Measurements from ENCODE around the gene ST6GALNAC2.
"Not testable (repeated sequence)": the region's sequence is repeated elsewhere in the genome, so short reads cannot be mapped to it uniquely, and the experiment has no call there.

The ST6GALNAC2 gene

DNA sequence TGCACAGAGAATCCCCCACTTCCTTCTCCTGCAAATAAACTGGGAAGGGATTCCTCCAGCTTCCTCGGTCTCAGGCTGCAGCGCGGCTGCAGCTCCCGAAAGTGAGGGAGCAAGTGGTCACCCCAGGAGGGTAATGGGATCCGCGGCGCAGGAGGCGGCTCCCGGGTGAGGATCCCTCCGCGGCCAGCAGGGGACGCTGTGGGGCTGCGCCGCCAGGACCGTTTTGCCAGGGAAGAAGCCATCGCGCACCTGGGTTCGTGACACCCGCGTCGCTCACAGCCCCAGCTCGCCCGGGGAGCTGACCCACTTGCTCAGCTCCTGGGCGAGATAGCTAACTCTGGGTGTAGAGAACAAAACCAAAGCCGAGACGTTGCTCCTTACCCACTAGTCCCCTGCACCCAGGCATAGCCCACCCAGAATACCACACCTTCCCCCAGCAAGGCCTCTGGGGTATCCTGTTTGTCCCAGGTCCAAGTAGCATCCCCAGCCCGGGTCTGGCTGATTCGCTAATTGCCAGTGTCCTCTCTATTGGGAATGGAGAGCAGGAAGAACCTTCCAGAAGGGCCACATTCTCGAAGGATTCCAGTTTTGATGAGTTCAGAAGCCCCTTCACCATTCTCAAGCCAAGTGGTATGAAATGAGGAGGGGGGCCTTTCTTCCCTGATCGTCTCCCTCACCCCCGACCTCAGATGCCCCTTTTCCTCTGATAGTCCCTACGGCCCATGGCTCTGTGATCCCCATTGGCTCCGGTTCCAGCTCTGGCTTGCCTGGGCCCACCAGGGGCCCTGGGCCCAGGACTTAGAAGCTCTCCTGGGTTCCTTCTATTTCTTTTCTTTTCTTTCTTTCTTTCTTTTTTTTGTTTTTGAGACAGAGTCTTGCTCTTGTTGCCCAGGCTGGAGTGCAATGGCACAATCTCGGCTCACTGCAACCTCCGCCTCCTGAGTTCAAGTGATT, 62.3 kb downstream of the ST6GALNAC2 start (continued):
- TF ChIP-seq SCRT1 (tag by site-specific recombination; IDR thresholded peaks at IDR 0.05; ENCODE audit: borderline replicate concordance) (no peak), RBAK (tag by site-specific recombination; IDR thresholded peaks at IDR 0.05) (no peak), SP2 (tag by site-specific recombination; IDR thresholded peaks at IDR 0.05) (no peak), ZNF16 (tag by site-specific recombination; IDR thresholded peaks at IDR 0.05; ENCODE audit: low read depth) (no peak), TCF7L2 (IDR thresholded peaks at IDR 0.05; ENCODE audit: borderline replicate concordance, low read depth, low read length) (no peak), MEIS1 (CRISPR knock-in tag; IDR thresholded peaks at IDR 0.05; ENCODE audit: borderline replicate concordance) (no peak), YY1 (tag by site-specific recombination; IDR thresholded peaks at IDR 0.05) (0 out of 2 replicates have a peak, but pooled peaks have one; percentile 32), ZNF423 (tag by site-specific recombination; IDR thresholded peaks at IDR 0.05) (no peak), KLF8 (tag by site-specific recombination; IDR thresholded peaks at IDR 0.05) (peak; percentile 54; the same call in 1 of the 2 replicates), ZNF664 (tag by site-specific recombination; IDR thresholded peaks at IDR 0.05) (no peak), ZNF600 (tag by site-specific recombination; IDR thresholded peaks at IDR 0.05) (peak; percentile 86), ZNF624 (tag by site-specific recombination; IDR thresholded peaks at IDR 0.05) (no peak), ZBTB49 (tag by site-specific recombination; IDR thresholded peaks at IDR 0.05; ENCODE audit: low read depth) (no peak), ZNF645 (tag by site-specific recombination; IDR thresholded peaks at IDR 0.05) (no peak), KLF1 (tag by site-specific recombination; IDR thresholded peaks at IDR 0.05) (no peak), ZNF692 (tag by site-specific recombination; IDR thresholded peaks at IDR 0.05) (no peak), ZNF488 (tag by site-specific recombination; IDR thresholded peaks at IDR 0.05) (no peak), ZNF341 (tag by site-specific recombination; IDR thresholded peaks at IDR 0.05; ENCODE audit: low read depth) (no peak), ZNF660 (tag by site-specific recombination; IDR thresholded peaks at IDR 0.05) (no peak), ZNF791 (tag by site-specific recombination; IDR thresholded peaks at IDR 0.05) (no peak), BCL11B (tag by site-specific recombination; IDR thresholded peaks at IDR 0.05; ENCODE audit: low read depth) (0 out of 2 replicates have a peak, but pooled peaks have one; percentile 43), ZFP37 (tag by site-specific recombination; IDR thresholded peaks at IDR 0.05) (no peak), ZNF558 (tag by site-specific recombination; IDR thresholded peaks at IDR 0.05) (no peak)
- TF ChIP-seq, protein P1, sequence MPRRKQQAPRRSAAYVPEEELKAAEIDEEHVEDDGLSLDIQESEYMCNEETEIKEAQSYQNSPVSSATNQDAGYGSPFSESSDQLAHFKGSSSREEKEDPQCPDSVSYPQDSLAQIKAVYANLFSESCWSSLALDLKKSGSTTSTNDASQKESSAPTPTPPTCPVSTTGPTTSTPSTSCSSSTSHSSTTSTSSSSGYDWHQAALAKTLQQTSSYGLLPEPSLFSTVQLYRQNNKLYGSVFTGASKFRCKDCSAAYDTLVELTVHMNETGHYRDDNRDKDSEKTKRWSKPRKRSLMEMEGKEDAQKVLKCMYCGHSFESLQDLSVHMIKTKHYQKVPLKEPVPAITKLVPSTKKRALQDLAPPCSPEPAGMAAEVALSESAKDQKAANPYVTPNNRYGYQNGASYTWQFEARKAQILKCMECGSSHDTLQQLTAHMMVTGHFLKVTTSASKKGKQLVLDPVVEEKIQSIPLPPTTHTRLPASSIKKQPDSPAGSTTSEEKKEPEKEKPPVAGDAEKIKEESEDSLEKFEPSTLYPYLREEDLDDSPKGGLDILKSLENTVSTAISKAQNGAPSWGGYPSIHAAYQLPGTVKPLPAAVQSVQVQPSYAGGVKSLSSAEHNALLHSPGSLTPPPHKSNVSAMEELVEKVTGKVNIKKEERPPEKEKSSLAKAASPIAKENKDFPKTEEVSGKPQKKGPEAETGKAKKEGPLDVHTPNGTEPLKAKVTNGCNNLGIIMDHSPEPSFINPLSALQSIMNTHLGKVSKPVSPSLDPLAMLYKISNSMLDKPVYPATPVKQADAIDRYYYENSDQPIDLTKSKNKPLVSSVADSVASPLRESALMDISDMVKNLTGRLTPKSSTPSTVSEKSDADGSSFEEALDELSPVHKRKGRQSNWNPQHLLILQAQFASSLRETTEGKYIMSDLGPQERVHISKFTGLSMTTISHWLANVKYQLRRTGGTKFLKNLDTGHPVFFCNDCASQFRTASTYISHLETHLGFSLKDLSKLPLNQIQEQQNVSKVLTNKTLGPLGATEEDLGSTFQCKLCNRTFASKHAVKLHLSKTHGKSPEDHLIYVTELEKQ (tag by site-specific recombination; IDR thresholded peaks at IDR 0.05; ENCODE audit: borderline replicate concordance), result no peak
- TF ChIP-seq, protein P2, sequence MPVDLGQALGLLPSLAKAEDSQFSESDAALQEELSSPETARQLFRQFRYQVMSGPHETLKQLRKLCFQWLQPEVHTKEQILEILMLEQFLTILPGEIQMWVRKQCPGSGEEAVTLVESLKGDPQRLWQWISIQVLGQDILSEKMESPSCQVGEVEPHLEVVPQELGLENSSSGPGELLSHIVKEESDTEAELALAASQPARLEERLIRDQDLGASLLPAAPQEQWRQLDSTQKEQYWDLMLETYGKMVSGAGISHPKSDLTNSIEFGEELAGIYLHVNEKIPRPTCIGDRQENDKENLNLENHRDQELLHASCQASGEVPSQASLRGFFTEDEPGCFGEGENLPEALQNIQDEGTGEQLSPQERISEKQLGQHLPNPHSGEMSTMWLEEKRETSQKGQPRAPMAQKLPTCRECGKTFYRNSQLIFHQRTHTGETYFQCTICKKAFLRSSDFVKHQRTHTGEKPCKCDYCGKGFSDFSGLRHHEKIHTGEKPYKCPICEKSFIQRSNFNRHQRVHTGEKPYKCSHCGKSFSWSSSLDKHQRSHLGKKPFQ (tag by site-specific recombination; IDR thresholded peaks at IDR 0.05), result no peak

- H3K9me3 ChIP-seq (ENCODE audit: control insufficient read depth, insufficient read depth, low read depth, low read length); H3K4me1 ChIP-seq (ENCODE audit: control insufficient read depth, insufficient read depth, low read length); H3K4me3 ChIP-seq (ENCODE audit: low read depth, low read length); POLR2A ChIA-PET; H3K36me3 ChIP-seq (ENCODE audit: control insufficient read depth in 2 of 2, insufficient read depth in 1 of 2, low read length in 2 of 2); H3K27ac ChIP-seq (ENCODE audit: extremely low read depth, low read depth, low read length): not testable (repeated sequence)
- CTCF ChIA-PET, result interaction anchor here (0.6 to 7.2 kb wide), 11 partner anchors 11 to 932 kb away, joined by 4 to 87 read pairs (median 27); partner anchors contain the start of gene PRCD
These were observed 64.0 kb downstream of the ST6GALNAC2 start for GRCh38 chr17:76521683-76522082.
